ENCODE results near the gene CNOT8.
"Not testable (repeated sequence)": the region's sequence is repeated elsewhere in the genome, so short reads cannot be mapped to it uniquely, and the experiment has no call there.

The CNOT8 gene

DNA sequence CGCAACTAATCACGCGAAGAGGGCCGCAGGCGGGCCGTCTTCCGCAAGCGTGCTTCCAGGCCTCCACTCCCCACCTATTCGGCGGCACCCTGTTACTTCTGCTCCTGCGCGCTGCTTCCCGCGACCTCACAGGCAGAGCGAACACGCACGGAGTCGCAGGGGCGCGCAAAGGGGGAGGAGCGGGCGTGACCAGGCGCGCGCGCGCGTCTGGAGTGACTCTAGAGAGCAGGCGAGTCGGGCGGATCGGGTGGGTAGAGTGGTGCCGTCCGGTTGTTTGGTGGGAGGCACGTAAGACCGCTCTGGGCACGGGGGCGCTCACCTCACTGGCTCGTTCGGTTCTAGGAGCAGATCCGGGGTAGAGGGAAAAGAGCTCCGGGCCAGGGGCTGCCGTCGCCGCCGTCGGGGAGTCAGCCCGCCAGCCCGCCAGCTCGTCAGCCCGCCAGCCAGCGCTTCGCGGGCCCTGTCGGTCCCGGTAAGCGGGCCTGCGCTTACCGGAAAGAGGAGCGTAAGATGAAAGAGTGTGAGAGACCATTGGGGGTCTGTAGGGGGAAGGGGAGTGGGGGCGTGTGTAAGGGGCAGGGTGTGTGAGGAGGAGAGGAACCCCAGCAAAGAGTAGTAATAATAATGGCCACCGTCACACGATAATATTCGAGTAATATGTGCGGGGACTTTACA is at the start of gene CNOT8:
Gene CNOT8, plus strand, starts transcription at position 331 of the 675 bp plus-strand sequence. CDS start 4,652 bp downstream, outside the sequence.
- DNase-seq: peak; percentile 98

DNA sequence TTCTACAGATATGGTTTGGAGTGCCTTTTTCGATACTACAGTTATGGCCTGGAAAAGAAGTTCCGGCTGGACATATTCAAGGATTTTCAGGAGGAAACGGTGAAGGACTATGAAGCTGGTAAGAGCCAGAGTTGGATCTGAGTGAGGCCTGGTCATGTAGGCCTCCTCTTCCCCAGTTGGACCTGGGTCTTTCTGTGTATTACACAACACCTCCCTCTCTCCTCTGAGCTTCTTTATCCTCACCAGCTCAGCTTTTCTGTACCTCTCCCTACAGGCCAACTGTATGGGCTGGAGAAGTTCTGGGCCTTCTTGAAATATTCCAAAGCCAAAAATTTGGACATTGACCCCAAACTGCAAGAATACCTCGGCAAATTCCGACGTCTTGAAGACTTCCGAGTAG is 47.2 kb upstream of the CNOT8 start:
- no peak for DNase-seq

DNA sequence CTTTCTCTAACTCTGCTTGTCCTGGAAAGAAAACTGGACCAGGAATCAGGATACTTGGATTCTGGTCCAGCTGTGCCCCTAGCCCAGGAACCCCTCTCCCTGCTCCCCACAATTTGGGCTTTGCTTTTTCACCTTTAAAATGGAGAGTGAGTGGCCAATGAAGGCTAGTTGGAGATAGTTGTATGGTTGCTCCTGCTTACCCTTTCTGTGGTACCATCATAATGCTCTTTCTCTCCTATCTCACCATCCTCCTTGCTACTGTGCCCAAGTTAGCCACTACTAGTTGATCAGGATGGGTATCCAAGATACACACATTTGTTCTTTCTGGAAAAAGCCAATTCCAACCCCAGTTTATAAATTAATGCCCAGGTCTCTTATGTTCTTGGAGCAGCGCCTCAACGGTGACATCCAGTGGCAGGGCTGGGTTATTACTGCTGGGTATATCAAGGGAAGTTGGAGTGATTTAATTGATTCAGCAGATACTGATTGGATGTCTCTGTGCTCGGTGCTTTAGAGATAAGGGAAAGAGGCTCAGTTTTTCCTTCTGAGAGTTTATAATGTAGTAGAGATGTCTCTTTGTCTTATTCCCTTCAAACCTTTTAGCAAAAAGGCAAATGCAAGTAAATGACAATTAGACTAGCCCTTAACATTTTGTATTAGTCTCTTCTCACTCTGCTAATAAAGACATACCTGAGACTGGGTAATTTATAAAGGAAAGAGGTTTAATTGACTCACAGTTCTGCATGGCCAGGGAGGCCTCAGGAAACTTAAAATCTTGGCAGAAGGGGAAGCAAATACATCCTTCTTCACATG is 46.6 kb upstream of the CNOT8 start:
- DNase-seq: peak; percentile 52

DNA sequence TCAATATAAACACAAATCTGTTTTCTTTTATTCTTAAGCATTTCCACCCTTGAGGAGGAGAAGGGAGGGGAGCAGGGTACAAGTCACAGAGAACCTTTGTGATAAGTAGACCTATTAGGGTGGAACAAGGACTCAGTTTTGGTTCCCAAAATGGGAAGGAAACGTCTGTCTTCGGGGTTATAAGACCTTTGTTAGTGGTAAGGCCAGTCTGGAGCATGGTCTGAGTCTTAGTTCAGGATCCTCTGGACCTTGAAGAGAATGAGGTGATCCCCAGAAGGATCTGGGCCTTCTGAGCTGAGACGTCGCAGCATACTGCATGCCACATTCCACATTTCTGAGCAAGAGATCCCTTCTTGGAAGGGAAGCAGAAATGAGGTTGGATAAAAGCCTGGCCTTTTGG is 45.3 kb upstream of the CNOT8 start:
- no peak for DNase-seq

DNA sequence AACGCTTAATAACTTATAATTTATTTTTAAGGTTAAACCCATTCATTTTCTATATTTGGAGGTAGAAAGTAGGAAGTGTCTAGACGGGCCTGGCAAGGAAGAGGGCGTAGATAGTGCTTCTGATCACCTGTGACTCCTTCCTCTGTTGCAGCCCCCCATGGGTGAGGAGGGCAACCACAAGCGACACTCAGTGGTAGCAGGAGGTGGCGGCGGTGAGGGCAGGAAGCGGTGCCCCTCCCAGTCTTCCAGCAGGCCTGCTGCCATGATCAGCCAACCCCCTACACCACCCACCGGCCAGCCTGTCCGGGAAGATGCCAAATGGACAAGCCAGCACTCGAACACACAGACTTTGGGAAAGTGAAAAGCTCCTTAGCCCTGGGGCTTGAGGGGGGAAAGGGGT is 44.7 kb upstream of the CNOT8 start:
- no peak for DNase-seq

DNA sequence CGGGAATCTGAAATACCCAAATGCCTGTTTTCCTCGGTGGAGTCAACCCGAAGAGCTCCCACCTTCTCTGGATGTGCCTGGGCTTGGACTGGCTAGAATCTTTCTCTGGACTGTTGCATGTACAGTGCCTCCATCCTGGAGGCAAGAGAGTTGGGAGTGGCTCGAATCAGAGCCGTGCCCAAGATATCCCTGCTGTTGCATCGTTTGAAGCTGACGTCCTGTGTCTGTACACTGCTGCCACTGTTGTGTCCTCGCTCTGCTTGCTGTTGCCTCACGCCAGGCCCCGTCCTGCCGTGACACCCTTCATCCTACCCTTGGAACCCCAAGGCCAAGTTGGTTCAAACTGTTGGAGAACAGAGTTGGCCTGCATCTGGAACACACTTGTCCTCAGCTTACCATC is 43.4 kb upstream of the CNOT8 start:
- no peak for DNase-seq

DNA sequence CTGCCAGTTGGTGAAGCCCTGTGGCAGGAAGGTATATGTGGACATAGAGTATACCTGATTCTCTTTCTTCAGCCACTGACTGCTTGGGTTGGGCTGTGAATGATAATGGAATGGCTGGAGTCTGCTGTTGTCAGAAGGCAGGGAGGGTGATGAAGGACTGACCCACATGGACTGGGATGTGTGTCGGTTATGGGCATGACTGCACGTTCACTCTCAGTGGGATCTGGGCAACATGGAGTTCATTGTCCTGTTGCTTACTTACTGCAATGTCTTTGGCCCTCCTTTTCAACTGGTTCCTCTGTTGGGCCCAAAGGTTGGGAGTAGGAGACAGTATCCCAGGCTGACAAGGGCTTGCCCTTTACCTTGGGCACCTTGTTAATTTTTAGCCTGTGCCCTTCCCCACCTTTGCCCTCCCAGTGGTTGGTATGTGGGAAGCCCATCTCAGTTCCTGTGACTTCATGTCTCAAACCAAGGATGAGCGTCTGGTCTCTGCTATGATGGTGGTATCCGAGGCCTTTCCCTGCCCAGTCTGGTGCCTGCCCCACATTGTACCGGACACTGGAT is 42.7 kb upstream of the CNOT8 start:
- no peak for DNase-seq

DNA sequence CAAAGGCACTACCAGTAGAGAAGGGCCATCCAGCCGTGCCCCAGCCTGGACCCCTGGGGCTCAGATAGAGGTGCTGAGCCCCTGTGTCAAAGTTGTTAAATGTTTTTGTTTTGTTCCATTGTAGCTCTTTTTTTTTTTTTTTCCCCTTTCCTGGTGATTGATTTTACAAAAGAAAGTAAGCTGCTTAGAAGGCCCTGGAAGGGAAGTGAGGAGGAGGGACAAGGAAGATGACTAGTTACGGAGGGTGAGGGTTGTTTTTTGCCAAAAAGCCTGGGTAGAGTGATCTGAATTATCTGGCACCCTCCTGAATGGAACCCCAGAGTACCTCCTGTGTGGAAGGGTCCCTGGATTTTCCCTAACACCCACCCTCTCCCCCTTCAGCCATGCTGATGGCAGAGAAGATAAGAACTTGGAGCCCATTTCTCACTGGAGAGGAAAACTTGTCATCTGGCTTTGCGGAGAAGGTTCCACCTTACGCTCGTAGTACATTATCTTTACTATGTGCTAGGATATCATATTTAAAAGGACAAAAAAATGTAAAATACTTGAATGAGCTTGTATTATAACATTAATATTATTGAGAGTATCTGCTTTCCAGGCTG is 41.4 kb upstream of the CNOT8 start:
- no peak for DNase-seq

DNA sequence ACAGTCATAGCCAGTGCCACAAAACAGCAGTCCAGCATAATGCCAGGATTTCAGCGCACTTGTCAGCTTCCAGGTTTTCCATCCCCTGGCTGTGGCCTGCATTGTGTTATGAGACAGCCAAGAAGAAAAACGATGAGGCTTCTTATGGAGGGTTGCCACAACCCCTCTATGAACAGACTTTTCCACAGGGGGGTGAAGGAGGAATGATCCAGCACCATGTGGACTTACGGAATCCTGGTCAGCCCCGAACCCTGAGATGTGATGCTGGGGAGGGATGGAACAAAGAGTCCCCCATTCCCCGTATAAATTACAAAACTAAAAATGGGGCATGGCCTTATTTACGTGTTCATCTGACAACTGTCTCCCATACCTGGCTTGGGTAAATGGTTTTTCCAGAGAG is 40.6 kb upstream of the CNOT8 start:
- no peak for DNase-seq

DNA sequence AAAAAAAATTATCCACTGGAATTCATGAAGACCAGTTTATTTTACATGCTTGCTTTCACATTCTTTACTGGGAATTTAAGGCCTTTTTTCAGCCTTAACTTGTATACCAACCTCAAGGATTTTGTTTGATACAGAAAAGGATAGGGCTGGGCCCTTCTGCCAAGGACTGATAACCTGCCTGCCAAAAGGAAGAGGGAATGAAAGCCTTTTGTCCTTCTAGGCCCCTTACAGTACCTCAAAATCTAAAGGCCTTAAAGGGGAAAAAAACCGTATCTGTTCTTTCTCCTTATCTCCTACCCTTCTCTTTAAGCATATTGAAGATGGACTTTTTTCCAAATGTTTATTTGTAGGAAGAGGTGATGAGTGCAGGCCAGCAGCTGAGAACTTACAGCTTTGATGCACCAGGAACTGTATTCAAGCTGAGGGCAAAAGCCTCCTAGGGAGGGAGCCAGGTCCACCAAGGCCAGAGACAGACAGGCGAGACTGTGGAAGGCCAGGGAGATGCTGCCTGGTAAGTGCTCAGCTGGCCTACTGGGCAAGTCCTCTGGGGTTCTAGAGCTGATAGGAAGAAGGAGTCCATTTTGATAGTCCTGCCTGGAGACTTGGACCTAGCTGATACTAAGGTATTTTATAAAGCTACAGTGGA is 39.8 kb upstream of the CNOT8 start:
- DNase-seq: no peak

DNA sequence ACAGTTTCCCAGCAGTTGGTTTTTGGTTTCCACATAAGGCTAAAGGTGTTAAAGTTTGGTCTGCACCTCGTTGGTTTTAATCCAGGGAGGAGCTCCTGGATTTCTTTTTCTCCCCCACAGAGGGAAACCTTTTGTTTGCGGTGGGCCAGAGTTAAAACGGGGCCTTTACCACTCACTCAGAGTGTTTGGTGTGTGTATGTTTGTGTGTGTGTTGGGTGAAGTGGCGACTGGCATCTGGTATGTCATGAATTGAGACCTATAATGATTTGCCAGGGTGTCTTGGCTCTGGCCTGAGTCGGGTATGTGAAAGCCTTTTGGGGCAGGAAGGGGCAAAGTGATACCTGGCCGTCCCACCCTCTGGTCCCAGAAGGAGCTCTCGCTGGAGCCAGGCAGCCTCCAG is 38.9 kb upstream of the CNOT8 start:
- DNase-seq: no peak

DNA sequence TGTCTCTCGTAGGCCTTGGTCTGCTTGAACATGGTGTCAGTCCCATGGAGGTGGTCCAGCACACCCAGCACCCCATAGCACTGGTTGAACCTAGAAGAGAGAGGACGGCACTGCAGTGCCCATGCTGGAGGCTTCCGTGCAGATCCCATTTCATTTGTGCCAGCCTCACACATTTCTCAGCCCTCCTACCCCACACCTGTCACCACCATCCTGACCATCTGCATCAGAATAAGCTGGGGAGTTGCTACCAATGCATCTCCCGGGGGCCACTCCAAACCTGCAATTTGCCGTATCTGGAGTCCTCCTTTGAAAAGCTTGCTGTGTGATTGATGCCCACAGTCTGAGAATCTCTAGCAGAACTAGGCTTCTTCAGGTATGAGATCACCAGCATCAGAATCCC is 38.0 kb upstream of the CNOT8 start:
- no peak for DNase-seq

DNA sequence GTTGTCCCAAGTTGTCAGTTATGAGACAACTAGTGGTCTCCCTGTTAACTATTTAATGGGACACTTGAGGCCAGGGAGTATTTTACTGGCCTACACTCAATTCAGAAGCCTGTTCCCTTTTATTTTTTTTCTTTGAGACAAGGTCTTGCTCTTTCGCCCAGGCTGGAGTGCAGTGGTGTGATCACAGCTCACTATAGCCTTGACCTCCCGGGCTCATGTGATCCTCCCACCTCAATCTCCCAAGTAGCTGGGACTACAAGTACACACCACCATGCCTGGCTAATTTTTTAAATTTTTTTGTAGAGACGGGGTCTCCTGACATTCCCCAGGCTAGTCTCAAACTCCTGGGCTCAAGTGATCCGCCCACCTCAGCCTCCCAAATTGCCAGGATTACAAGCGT is 35.5 kb upstream of the CNOT8 start:
- DNase-seq: not testable (repeated sequence)

DNA sequence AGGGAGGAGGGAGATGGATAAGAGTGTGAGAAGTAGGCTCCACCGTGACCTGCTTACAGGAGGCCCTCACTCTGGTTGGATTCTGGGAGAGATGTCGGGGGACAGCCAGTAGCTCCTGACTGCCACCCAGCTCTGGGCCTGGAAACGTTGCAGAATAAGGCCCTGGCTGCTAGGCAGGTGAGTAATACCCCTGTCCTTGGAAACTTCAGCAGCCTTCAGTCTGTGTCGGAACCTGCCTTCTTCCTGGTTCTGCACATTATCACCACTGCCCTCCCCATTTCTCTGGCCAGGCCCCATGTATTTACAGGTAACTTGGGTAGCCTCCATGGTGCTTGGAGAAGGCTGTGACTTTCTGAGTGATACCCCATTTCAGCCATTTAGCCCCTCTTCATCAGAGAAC is 34.8 kb upstream of the CNOT8 start:
- no peak for DNase-seq

DNA sequence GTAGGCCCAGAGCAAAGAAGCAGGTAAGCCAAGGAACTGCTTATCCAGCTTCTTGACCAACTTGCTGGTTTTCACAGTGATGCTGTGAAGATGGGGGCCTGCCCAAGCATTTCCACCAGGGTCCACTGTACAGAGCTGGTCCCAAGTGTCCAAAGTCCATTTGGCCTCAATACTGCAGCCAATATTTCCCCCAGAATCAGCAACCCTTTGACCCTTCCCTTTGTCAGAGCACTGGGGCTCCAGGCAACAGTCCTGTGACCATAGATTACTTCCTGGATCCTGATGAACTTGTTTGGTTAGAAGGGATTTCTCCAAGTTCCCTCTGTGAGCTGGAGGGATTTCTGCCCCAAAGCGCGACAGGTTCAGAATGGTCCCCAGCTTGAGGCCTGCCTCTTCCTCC is 34.4 kb upstream of the CNOT8 start:
- no peak for DNase-seq

DNA sequence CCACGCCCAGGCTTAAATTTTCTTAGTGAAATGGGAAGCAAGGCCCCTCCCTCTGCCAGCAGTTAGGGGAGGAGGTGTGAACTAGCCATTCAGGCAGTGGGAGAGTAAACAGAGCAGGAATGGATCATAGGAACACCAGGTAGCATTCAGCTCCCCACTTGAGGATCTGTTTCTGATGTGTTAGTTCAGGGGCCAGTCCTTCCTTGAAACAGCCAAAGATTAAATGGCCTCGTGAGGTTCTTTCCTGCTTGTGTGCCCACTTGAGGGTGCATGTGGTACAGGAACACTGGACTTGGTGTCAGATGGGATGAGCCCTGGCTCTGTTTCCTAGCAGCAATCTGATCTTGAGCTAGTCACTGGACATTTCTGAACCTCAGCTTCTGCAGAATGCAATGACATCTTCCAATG is 29.2 kb upstream of the CNOT8 start:
- DNase-seq: no peak

DNA sequence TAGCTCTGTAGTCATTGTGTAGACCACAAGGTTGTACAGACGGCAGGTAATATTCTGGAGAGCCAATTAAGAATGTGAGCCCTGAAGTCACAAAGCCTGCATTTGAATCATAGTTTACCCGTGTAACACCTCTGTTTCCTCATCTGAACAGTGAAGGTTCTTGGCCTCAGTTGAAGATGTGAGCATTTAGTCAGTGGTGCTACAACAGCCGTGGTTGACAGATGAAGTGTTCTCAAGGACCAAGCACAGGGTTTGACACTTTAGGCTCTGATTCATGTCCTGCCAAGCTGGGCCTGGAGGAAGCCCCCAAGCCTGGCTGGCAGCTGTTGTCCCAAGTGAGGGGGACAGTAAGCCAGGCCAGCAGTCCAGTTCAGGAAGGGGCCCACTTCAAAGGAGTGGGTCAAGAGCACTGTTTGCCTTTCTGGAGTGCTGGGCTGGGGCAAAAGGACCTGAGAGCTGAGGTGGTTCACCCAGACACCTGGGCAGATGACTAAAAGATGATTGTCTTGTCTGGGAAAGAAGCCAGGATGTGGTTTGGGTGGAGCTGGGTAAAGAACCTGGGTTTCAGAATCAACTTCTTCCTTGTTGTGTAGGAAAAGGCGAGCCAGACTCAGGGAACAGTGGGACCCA is 28.7 kb upstream of the CNOT8 start:
- peak; percentile 39 for DNase-seq

DNA sequence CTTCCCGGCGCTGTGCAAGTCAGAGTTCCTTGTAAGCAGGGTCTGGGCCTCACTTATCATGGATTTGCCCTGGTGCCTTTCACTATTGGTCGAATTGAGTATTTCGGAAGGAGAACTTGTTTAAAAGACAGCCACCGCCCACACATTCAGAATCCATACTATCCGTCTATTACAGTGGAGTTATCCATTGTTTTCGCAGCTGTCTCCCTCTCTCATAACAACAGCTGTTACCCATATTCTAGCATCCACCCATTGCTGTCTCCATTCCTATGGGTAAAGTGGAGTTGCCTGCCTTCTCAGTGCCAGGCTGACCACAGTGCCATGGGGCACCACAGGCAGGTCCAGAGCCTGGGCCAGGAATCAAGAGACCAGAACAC is 28.2 kb upstream of the CNOT8 start:
- no peak for DNase-seq

DNA sequence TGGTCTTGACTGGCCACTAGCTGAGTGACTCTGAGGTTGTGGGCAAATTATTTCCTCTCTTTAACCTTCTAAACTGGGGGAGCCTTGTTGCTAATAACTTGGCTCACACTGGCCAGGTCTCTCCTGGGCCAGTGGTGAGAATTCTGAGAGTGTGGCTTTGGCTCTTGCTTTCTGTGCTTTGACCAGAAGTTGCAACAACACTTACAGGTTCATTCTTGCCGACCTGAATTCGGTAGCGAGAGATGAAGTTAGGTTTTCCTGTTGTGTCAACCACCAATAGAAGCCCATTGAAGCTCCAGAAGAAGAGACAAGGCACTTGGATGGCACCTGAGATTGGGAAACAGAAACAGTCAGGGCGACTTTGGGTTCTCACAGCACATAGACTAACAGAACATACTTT is 27.8 kb upstream of the CNOT8 start:
- no peak for DNase-seq

DNA sequence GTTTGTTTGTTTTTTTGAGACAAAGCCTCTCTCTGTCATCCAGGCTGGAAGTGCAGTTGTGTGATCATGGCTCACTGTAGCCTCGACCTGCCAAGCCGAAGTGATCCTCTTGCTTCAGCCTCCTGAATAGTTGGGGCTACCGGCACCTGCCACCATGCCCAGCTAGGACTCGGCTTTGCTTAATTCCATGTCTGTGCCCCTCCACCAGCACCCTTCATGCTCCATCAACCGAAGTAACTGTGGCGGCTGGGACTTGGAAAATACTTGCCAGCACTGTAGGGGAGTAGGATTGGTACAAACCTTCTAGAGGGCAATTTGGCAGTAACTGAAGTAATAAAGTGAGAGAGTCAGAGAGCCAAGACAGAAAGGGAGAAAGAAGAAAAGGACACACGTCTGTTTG is 27.0 kb upstream of the CNOT8 start:
- DNase-seq: no peak

DNA sequence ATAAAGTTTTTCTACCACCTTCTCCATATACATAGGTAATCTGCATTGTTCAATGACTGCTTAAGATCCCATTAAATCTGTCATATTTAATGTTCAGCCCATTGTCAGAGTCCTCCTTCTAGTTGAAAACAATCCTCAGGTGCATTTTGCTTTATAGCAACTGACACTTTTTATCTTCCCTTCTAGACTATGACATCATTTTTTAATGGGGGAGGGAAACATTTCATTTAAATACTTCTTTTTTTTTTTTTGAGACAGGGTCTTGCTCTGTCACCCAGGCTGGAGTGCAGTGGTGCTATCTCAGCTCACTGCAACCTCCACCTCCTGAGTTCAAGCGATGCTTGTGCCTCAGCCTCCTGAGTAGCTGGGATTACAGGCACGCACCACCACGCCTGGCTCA is 25.6 kb upstream of the CNOT8 start:
- not testable (repeated sequence) for DNase-seq

DNA sequence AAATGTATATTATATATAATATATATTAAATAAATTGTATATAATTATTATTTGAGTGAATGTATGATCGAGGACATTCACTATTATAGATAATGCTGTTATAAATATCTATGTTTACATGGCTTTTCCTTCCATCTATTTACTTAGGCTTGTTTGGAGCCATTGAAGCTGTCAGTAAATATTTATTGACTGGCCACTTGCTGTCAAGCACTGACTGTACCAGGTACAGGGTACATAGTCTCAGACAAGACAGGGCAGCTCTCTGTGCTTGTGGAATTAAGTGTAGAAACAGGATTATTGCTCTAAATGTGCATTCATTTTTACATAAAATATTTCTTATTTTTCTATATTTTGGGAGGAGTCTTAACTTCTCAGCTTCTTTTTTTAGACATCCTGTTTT is 24.4 kb upstream of the CNOT8 start:
- DNase-seq: no peak

DNA sequence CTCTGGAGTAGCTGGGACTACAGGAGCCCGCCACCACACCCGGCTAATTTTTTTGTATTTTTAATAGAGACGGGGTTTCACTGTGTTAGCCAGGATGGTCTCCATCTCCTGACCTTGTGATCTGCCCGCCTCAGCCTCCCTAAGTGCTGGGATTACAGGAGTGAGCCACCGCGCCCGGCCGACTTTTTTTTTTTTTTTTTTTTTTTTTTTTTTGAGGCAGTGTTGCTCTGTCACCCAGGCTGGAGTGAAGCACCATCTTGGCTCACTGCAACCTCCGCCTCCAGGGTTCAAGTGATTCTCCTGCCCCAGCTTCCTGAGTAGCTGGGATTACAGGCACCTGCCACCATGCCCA is 22.8 kb upstream of the CNOT8 start:
- DNase-seq: not testable (repeated sequence)

Measured in stimulated activated CD4-positive, alpha-beta T cell treated with anti-CD3 and anti-CD28 coated beads, Interleukin-1b, Interleukin-23, amount 100 ng/mL, for 48 hours (primary cell).